Keratinocyte (primary cell): Measurements from ENCODE around the gene RHBDD3.

ENCODE experiments used
- CTCF ChIP-seq, 3 experiments: IDR thresholded peaks in 1 of 3; conservative IDR thresholded peaks in 1 of 3; optimal IDR thresholded peaks in 1 of 3; 2 replicates in 2 of 3; 3 replicates in 1 of 3; pipeline versions ENCODE3 to v1.5.1; 2011; ENCODE audit warnings: low read length in 3 of 3, mild to moderate bottlenecking in 3 of 3, moderate library complexity in 2 of 3, control low read depth in 1 of 3, inconsistent platforms in 1 of 3; ENCODE audit not compliant: insufficient read depth in 2 of 3; ENCODE audit errors: extremely low read depth in 1 of 3
- EZH2 ChIP-seq: IDR thresholded peaks from one replicate; pipeline ENCODE4 v1.6.1; 2012; ENCODE audit warnings: inconsistent platforms, mild to moderate bottlenecking, low read length, moderate library complexity

DNA sequence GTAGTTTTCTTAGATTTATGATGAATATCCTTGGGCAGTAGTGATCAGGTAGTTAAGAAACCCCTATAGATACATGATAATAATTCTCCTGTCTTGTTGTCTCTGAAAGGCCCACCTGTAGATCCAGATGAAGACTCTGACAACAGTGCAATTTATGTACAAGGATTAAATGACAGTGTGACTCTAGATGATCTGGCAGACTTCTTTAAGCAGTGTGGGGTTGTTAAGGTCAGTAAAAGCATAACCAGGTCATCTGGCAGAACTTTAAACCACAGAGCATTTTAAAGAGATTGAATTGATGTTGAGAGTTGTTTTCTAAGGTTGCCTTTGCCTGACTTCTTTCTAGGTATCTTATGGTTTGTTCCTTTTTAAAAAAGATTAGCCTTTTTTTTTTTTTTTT is 24.6 kb upstream of the RHBDD3 start:
- TF ChIP-seq CTCF (optimal IDR thresholded peaks at IDR 0.05 in 1 of 3, IDR thresholded peaks at IDR 0.05 in 1 of 3, conservative IDR thresholded peaks at IDR 0.05 in 1 of 3; ENCODE audit: extremely low read depth in 1 of 3, insufficient read depth in 2 of 3, low read length in 3 of 3) (no peak), EZH2 (no peak)
